Endothelial cell of umbilical vein (primary cell): Measurements from ENCODE around the gene ATG14. TPM values are rescaled to one million over a fixed set of nuclear protein-coding genes. Genes with fewer than 3 reads are reported as not detected.

Source experiments
- BruUV-seq: library from RNA; stranded (reverse); fragments of 400-500 nt; replicated peaks from 2 replicates; lab custom pipeline; 2021; lab: Mats Ljungman, UMichigan
- CTCF ChIA-PET: fragments of 300-600, 350-600 bp; sonication (Branson Sonifier 250); formaldehyde crosslinking; loops from one replicate; lab custom pipeline; 2021; ENCODE audit warnings: antibody characterized with exemption, inconsistent platforms; lab: Charles Lee
- POLR2A ChIA-PET: fragments of 300-600, 350-600 bp; sonication (Branson Sonifier 250); formaldehyde crosslinking; loops from one replicate; lab custom pipeline; 2021; ENCODE audit warnings: antibody characterized with exemption, inconsistent platforms; lab: Charles Lee
- DNase-seq: peaks from one replicate; pipeline ENCODE4 v3.0.0-alpha.2; 2011; ENCODE audit warnings: low read depth, low spot score
- FAIRE-seq: peaks from 2 replicates; lab custom pipeline; 2011; peaks lifted over from hg19 to GRCh38; lab: Jason Lieb, UNC
- H2AFZ ChIP-seq: 2 replicates; pipeline ENCODE4 v1.6.0; 2012; ENCODE audit warnings: low read depth, low read length, control low read depth, inconsistent platforms
- H3K27ac ChIP-seq: 2 replicates; pipeline ENCODE4 v1.5.1; 2011; ENCODE audit warnings: low read depth, mild to moderate bottlenecking, control low read depth, low read length, moderate library complexity; ENCODE audit not compliant: insufficient read depth
- H3K27me3 ChIP-seq, 2 experiments: 2 replicates each; pipeline versions ENCODE4 v1.6.0 to v1.6.1; 2011; ENCODE audit warnings: low read length in 2 of 2, mixed read lengths in 1 of 2; ENCODE audit not compliant: control insufficient read depth in 2 of 2, insufficient read depth in 2 of 2
- H3K36me3 ChIP-seq, 2 experiments: 2 replicates in 1 of 2; 3 replicates in 1 of 2; pipeline ENCODE4 v1.5.1; 2011; ENCODE audit warnings: low read length in 2 of 2, mild to moderate bottlenecking in 1 of 2, moderate library complexity in 1 of 2; ENCODE audit not compliant: control insufficient read depth in 2 of 2, insufficient read depth in 2 of 2; ENCODE audit errors: extremely low read depth in 1 of 2
- H3K4me1 ChIP-seq: 3 replicates; pipeline ENCODE4 v1.5.1; 2011; ENCODE audit warnings: mild to moderate bottlenecking, low read length; ENCODE audit not compliant: control insufficient read depth, insufficient read depth; ENCODE audit errors: extremely low read depth
- H3K4me2 ChIP-seq: 2 replicates; pipeline ENCODE4 v1.6.1; 2011; ENCODE audit warnings: low read length, control low read depth, mixed read lengths; ENCODE audit not compliant: insufficient read depth
- H3K4me3 ChIP-seq, 3 experiments: fragments of 200-600 bp in 1 of 3; sonication (generic), shearing (Covaris generic) in 1 of 3; replicated peaks in 1 of 3; 2 replicates each; pipeline ENCODE4 v1.5.1; 2011 to 2016; ENCODE audit warnings: control low read depth in 3 of 3, low read length in 3 of 3, mild to moderate bottlenecking in 2 of 3, inconsistent platforms in 1 of 3, low read depth in 1 of 3, moderate library complexity in 1 of 3; ENCODE audit not compliant: insufficient read depth in 1 of 3
- H3K79me2 ChIP-seq: 2 replicates; pipeline ENCODE4 v1.6.0; 2012; ENCODE audit warnings: low read length, inconsistent platforms; ENCODE audit not compliant: control insufficient read depth, insufficient read depth
- H3K9ac ChIP-seq: replicated peaks from 2 replicates; pipeline ENCODE3; 2011; ENCODE audit warnings: low read length, control low read depth; ENCODE audit not compliant: insufficient read depth; ENCODE audit errors: extremely low read depth
- H3K9me1 ChIP-seq: replicated peaks from 3 replicates; pipeline ENCODE4 v1.6.0; 2011; ENCODE audit warnings: mild to moderate bottlenecking, low read length; ENCODE audit not compliant: control insufficient read depth, insufficient read depth; ENCODE audit errors: extremely low read depth
- H3K9me3 ChIP-seq: replicated peaks from 2 replicates; pipeline ENCODE4 v1.5.1; 2012; ENCODE audit warnings: low read length, inconsistent platforms; ENCODE audit not compliant: control insufficient read depth, insufficient read depth
- H4K20me1 ChIP-seq: replicated peaks from 2 replicates; pipeline ENCODE3; 2011; ENCODE audit warnings: mild to moderate bottlenecking, low read length; ENCODE audit not compliant: control insufficient read depth, insufficient read depth; ENCODE audit errors: extremely low read depth
- EZH2 ChIP-seq: IDR thresholded peaks from 2 replicates; pipeline ENCODE4 v1.6.1; 2012; ENCODE audit warnings: borderline replicate concordance, low read depth, mild to moderate bottlenecking, moderate library complexity, low read length, inconsistent platforms; ENCODE audit not compliant: severe bottlenecking
- FOS ChIP-seq: IDR thresholded peaks from 2 replicates; pipeline ENCODE4 v1.6.1; 2011; ENCODE audit warnings: mild to moderate bottlenecking, low read length, moderate library complexity, borderline replicate concordance; ENCODE audit not compliant: insufficient read depth
- GATA2 ChIP-seq: IDR thresholded peaks from 2 replicates; pipeline ENCODE4 v1.7.0; 2011; ENCODE audit warnings: low read depth, mild to moderate bottlenecking, moderate library complexity, mixed read lengths, low read length; ENCODE audit not compliant: insufficient read length, insufficient read depth
- JUN ChIP-seq: IDR thresholded peaks from 2 replicates; pipeline ENCODE4 v1.6.1; 2011; ENCODE audit warnings: borderline replicate concordance, low read depth; ENCODE audit not compliant: insufficient read length, insufficient read depth
- MYC ChIP-seq: IDR thresholded peaks from one replicate; pipeline ENCODE4 v1.6.1; 2011; ENCODE audit warnings: mild to moderate bottlenecking, low read depth, low read length
- POLR2A ChIP-seq: IDR thresholded peaks from 2 replicates; pipeline ENCODE4 v1.6.1; 2012; ENCODE audit warnings: low read depth, mild to moderate bottlenecking, control low read depth, low read length
- POLR2AphosphoS5 ChIP-seq: IDR thresholded peaks from 2 replicates; pipeline ENCODE4 v1.6.1; 2012; ENCODE audit warnings: low read depth, mild to moderate bottlenecking, control low read depth, low read length, moderate library complexity; ENCODE audit not compliant: insufficient read depth
- dilution Hi-C: fragments of 300-500 bp; cut with MboI; formaldehyde crosslinking; loops from one replicate; pipeline ENCODE4 v1.15.0; 2019; ENCODE audit warnings: low sequenced_read_pairs; ENCODE audit not compliant: extremely low pct_ligation_motif_present
- intact Hi-C: fragments of 100-400 bp; cut with micrococcal nuclease; formaldehyde crosslinking; loops from one replicate; pipeline ENCODE4 v1.10.0; 2022
- polyA plus RNA-seq, 4 experiments: library from polyadenylated mRNA; depleted of rRNA in 3 of 4; stranded (reverse) in 3 of 4; unstranded in 1 of 4; fragments of >200 nt; gene quantifications; 2 replicates each; pipeline versions ENCODE4 v1.2.1 to v1.2.3, GENCODE V29; 2011 to 2012; ENCODE audit warnings: missing spikeins in 1 of 4
- total RNA-seq: library from RNA; stranded (reverse); gene quantifications from 2 replicates; pipeline ENCODE4 v1.2.3, GENCODE V29; 2021
- TF ChIP-seq, protein P1 (sequence below), 2 donors: IDR thresholded peaks; 1 replicate in 1 of 2; 2 replicates in 1 of 2; pipeline ENCODE4 v1.5.1; 2011; ENCODE audit warnings: low read length in 2 of 2, mild to moderate bottlenecking in 2 of 2, moderate library complexity in 2 of 2, control low read depth in 1 of 2, inconsistent platforms in 1 of 2, low read depth in 1 of 2; ENCODE audit not compliant: insufficient read depth in 1 of 2; ENCODE audit errors: extremely low read depth in 1 of 2
- TF ChIP-seq, protein P2 (sequence below): IDR thresholded peaks from 2 replicates; pipeline ENCODE4 v1.6.1; 2011; ENCODE audit not compliant: insufficient read depth, insufficient read length

ATG14 gene
- total and polyA plus RNA-seq, 2 donors (not counting 3 experiments of a cell fraction or from before 2014, with no cell fraction given) = 5.9 to 10.0 TPM

DNA sequence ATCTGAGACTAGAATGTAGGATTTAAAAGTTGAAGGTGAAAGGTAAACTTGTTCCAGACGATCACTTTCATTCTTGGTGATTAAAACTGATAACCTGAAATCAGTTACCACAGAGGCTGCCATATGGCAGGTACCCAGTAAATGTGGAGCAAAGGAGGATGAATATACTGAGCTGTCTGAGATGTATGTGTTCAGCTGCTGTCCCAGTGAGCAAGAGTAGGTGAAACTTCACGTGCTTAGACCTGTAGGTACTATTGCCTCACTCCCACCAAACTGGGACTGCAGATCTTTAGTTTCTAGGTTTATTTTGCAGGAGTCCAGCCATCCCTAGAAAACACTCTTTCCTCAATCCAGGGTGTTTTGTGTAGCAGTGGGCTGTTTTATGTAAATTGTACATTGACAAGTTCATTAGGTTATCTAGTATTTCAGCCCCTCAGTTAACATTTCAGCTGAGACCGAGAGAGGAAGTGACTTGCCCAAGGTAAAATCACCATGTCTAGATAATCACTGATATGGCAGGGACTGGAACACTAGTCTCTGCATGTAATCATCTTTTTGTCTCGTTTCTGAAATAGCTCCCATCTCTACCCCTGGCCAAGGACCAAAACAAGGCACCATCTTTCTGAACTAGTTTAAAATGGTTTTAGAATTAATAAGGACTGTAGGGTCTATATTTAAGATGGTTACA lies 62.7 kb downstream of the ATG14 start:
- Histone ChIP-seq H3K36me3 (peaks cover 0 to 13% of the 10 kb centered on the region in 2 experiments), H3K9ac (no peak overlapping the region), H3K27me3 (no peaks in the 10 kb centered on the region), H3K27ac (no peak overlapping the region), H3K9me1 (no peaks in the 10 kb centered on the region), H3K79me2 (peaks cover 8% of the 10 kb centered on the region), H2AFZ (no peak overlapping the region), H4K20me1 (no peaks in the 10 kb centered on the region), H3K4me3 (no peak overlapping the region), H3K4me1 (no peaks in the 10 kb centered on the region), H3K9me3 (no peaks in the 10 kb centered on the region), H3K4me2 (no peak overlapping the region)
- TF ChIP-seq POLR2A (no peak), MYC (no peak), FOS (no peak), JUN (no peak), POLR2AphosphoS5 (no peak), GATA2 (no peak), EZH2 (no peak)
- TF ChIP-seq, protein P1, sequence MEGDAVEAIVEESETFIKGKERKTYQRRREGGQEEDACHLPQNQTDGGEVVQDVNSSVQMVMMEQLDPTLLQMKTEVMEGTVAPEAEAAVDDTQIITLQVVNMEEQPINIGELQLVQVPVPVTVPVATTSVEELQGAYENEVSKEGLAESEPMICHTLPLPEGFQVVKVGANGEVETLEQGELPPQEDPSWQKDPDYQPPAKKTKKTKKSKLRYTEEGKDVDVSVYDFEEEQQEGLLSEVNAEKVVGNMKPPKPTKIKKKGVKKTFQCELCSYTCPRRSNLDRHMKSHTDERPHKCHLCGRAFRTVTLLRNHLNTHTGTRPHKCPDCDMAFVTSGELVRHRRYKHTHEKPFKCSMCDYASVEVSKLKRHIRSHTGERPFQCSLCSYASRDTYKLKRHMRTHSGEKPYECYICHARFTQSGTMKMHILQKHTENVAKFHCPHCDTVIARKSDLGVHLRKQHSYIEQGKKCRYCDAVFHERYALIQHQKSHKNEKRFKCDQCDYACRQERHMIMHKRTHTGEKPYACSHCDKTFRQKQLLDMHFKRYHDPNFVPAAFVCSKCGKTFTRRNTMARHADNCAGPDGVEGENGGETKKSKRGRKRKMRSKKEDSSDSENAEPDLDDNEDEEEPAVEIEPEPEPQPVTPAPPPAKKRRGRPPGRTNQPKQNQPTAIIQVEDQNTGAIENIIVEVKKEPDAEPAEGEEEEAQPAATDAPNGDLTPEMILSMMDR (IDR thresholded peaks at IDR 0.05; ENCODE audit: extremely low read depth in 1 of 2, insufficient read depth in 1 of 2, low read depth in 1 of 2, low read length in 2 of 2) = no peak
- TF ChIP-seq, protein P2, sequence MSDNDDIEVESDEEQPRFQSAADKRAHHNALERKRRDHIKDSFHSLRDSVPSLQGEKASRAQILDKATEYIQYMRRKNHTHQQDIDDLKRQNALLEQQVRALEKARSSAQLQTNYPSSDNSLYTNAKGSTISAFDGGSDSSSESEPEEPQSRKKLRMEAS = no peak
- intact Hi-C loops (no loop called here), dilution Hi-C loops (no loop called here)
- BruUV-seq = no TSS peak
- FAIRE-seq (no peak), DNase-seq (no peak)
- ChIA-PET POLR2A (interaction anchor here (0.5 kb wide), 1 partner anchor 15 kb away, joined by 8 read pairs; no protein-coding TSS in a partner anchor), CTCF (no interaction called here)
